Left lobe of liver (tissue), 2 donors: ENCODE results near the gene DIAPH1. TPM values are rescaled to one million over a fixed set of nuclear protein-coding genes. Genes with fewer than 3 reads are reported as not detected.

ENCODE experiments used
- ATAC-seq: fragments of 200-7000 bp; cut with Tn5 transposase; one replicate; pipeline ENCODE4 v1.9.1; 2020; ENCODE audit warnings: mild to moderate bottlenecking, moderate library complexity
- DNase-seq: peaks from one replicate; pipeline ENCODE4 v3.0.0-alpha.2; 2020; ENCODE audit warnings: low spot score
- total RNA-seq: library from RNA; stranded (reverse); gene quantifications from one replicate; pipeline ENCODE4 v1.2.1, GENCODE V29; 2021
- donor health status: DM: no; HTN: no; CAD: no; lungs with moderate emphysema.
- donor health status: DM: no; HTN: yes; CAD: no.

Gene DIAPH1
- total RNA-seq, 1 donor from 2014 or later = 120 TPM

DNA sequence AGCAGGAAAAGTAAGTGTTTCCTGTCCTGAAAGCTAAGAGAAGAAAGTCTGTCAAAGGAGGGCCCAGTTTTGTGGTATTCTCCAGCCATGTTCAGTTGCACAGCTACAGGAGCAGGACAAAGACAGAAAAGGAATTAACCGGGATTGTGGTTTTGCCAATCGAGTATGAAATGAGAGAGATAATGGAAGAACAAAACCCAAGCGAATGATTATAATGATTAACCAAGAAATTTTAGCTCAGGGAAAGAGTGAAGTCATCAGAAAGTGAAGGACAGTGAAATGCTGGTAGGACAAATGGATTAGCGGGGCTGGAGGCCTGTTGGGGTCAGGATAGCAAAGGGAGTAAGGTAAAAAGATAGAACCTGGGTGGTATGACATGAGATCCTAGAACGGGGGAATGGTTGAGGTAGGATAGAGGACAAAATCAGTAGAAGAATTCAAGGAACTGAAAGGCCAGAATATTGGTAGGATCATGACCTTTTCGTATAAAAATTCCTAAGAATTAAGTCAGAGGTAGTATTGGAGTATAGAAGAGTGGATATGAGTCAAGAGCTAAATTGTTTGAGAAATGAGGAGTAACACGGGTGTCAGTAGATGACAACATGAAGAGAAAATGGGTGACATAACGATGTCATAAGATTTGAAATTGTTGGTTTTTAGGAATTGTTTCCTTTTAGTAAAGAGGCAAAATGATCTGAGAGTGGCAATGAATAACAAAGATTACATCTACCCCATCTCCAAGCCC lies 52.8 kb downstream of the DIAPH1 start:
- DNase-seq (no peak), ATAC-seq (no peak)

DNA sequence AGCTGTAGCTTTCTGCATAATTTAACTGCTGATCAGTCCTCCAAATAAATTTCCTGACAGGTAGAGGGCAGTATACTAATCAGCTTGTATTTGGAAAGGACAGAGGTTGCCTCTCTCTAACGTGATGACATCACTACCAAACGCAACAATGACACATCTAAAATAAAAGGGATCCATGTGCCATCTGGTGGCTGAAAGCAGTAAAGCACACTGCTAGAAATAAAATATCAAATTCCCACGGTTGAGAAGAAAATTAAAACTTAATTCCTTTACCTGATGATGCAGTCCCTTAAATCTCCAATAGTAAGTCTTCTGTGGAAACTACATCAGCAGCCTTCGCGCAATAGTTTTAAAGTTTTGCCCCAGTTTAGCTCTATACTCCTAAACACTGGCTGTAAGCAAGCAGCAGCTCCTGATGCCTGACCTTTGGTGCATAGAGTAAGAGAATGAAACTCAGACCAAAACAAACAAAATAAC lies 54.5 kb downstream of the DIAPH1 start:
- peak; percentile 81 for ATAC-seq

DNA sequence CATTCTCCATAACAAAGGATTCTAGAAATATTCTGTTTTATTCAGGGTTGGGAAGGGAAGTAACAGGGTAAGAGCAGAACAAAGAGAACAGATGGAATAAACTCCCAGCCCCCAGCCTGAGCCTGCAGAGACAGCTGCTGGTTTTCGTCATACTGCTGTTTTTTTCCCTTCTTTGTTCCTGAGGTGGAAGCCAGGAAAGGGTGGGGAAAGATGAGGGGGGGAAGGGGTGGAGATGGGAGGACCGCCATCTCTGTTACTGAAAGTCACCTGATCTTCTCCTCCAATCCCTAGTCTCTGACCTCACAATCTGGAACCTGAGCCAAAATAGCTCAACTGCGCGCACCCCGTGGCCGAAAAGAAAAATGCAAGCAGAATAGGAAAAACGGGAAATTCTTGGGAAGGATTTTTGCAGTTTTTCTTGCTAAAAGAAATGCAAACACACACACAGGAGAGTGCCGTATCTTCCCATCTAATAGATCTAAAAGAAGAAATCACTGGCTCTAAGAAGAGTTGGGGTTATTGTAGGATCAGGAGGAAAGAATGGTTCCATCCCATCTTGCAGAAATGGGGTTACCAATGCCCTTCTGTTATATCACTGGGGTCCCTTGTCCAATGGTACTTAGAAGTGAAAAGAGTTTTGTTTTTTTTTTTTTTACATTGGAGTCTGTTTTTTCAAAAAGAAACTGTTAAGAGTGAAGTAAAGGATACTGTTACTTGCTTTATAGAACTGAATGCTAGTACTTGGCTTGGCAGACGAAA lies 57.9 kb downstream of the DIAPH1 start:
- peak; percentile 77 for ATAC-seq

More for the DNA sequence above, 54.5 kb downstream of the DIAPH1 start:
- DNase-seq = peak; percentile 53

DNA sequence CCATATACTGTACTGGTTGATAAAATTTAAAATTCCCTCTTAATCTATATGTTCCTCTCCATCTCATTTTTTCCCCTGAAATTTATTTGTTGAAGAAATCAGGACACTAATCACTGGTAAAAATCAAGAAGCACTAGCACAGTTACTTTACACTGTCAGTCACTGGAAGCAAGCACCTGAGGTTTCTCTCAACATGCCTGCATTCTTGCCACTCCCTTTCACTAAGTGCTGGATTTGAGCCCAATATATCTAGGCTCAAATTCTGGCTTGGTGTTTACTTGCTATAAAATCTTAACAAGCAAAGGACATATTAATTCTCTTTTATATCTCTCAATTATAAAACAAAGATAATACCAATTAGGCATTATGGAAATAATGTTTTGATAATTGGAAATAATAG lies 58.6 kb downstream of the DIAPH1 start:
- ATAC-seq (no peak), DNase-seq (no peak)

More for the DNA sequence above, 57.9 kb downstream of the DIAPH1 start:
- peak; percentile 81 for DNase-seq

DNA sequence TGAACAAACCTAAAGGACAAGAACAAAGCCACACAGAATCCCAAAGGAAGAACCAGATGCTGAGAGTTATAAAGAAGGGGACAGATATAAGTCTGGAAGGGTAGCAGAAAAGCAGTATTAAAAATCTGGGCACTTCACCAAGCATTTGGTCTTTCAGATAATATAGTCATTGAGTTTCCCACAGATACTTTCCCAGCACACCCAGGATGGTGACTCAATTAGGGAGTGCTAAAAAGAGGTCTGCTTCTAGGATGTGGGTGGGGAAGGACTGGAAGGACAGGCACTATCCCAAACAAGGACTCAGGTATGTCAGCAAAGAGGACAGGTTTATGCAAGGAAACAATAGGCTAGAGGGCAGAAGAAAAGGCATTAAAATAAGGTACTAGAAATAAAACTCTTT lies 59.3 kb downstream of the DIAPH1 start:
- no peak for DNase-seq
- no peak for ATAC-seq

DNA sequence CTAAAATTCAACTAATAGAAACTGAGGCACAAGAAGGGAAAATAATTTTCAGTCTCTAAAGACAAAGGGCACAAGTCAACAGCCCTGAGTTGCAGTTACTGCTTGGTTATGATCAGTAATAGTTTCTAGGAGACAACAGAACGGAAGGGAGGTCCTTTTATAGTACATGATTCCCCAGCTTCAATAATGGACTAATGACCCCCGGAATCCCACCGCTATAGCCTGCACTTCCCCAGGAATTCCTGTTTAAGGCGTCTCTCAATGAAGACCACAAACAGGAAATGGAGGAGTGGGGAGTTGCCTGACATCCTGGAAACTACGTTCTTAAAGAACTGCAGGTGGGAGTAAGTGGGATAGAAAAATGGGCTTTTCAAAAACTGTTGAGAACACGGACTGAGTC lies 60.6 kb downstream of the DIAPH1 start:
- DNase-seq (no peak), ATAC-seq (peak; percentile 2)

DNA sequence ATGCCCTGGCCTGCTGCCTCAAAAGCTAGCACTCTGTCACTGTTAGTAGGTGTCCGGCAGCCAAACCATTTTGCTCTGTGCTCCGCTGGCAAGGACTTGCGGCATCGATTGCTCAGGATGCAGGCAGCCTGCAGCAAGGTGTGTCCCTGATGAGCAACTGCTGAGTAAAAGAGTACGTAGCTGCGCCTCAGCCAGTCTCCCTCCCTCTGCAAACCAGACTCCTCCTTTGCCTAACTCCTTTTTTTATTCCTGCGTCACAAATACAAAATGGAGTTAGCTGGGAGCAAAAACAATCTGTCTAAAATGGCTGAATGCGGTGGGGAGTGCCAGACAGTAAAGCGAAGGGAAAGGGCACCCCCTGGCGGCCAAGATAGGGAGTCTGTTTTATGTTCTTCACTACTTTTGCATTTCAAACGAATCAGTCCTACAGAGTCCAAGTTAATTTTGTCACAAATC lies 61.1 kb downstream of the DIAPH1 start:
- peak; percentile 81 for ATAC-seq
- DNase-seq = peak; percentile 77

DNA sequence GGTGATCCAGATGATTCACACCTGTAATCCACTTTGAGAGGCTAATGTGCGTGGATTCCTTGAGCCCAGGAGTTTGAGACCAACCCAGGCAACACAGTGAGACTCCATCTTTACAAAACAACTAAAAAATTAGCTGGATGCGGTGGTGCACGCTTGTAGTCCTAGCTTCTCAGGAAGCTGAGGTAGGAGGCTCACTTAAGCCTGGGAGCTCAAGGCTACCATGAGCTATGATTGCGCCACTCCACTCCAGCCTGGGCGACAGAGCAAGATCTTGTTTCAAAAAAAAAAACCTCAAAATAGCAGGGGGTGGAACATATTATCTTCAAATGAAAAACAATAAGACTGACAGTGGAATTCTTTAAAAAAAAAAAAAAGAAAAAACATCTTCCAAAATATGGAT lies 70.9 kb downstream of the DIAPH1 start:
- DNase-seq (no peak), ATAC-seq (no peak)

DNA sequence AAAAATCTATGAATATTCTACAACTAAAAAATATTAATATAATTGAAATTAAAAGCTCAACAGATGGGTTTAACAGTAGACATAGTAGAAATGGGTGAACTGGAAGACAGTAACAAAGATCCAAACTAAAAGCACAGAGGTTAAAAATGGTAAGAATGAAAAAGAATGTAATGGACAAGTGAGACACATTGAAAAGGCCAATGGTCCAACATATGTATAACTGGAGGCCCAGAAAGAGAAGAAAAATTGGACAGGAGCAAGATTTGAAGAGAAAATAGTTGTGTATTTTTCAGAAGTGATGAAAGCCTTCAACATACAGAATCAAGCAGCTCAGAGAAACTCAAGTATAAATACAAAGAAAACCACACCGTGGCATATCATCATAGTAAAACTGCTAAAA lies 71.3 kb downstream of the DIAPH1 start:
- DNase-seq = no peak
- ATAC-seq = no peak

DNA sequence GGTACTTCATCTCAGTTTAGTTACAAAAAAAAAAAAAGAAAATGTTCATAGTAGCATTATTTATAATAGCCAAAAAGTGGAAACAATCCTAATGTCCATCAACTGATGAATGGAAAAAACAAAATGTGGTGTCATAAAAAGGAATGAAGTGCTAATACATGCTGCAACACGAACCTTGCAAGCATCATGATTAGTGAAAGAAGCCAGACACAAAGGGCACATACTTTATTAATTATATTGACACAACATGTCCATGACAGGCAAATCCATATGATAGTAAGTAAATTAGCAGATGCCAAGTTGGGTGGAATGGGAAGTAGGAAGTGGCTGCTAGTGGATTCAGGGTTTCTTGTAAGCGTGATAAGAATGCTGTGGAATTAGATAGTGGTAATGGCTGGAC lies 75.7 kb downstream of the DIAPH1 start:
- DNase-seq (no peak), ATAC-seq (no peak)

DNA sequence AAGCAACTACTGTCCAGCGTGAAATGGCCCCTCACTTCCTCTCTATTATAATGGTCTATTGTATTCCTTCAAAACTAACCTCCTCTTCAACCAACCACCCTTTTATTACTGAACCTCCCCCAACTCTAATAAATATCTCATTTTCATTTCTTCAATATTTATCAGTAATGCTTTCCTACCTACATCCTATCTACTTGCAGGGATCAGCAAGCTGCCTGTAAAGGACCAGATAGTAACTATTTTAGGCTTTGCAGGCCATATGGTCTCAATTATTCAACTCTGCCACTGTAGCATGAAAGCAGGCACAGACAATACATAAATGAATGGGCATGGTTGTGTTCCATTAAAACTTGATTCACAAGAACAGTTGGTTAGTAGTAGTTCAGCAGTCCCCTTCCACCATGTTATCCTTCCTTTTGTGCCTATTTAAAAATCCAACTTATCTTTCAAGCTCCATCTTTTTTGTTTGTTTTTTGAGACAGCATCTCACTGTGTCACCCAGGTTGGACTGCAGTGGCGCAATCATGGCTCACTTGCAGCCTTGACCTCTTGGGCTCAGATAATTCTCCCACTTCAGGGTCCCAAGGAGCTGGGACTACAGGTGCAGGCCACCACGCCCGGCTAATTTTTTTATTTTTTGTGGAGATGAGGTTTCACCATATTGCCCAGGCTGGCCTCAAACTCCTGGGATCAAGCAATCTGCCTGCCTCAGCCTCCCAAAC lies 84.1 kb downstream of the DIAPH1 start:
- peak; percentile 21 for ATAC-seq
- no peak for DNase-seq

DNA sequence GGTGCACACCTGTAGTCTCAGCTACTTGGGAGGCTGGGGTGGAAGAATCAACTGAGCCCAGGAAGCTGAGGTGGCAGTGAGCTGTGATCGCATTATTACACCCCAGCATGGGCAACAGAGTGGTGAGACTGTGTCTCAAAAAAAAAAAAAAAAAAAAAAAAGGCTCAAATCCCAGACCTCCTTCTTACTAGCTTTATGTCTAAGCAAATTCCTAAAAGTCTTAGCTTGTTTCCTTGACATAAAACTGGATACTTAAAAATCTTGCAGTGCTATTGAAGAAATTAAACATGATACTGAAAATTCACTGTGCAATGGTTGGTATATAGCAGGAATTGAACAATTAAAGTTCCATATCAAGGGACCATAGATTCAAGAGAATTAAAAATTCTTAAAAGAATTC lies 84.9 kb downstream of the DIAPH1 start:
- no peak for DNase-seq
- no peak for ATAC-seq

DNA sequence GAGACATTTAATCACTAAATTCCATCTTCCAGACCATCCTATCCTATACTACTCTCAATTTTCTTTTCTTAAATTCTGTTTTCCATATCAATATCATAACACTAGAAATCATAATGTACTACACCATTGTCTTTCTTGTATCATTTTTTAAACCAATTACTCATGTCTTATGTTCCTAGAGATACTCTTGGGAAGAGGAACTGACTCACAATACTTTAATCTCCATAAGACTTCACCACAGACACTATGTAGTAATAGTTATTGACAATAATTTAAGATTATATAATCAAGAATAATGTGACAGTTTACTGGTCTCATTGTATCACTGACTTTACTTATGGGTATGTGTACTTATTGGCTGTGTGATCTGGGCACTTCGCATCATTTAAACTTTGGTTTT lies 86.1 kb downstream of the DIAPH1 start:
- DNase-seq (no peak), ATAC-seq (no peak)

DNA sequence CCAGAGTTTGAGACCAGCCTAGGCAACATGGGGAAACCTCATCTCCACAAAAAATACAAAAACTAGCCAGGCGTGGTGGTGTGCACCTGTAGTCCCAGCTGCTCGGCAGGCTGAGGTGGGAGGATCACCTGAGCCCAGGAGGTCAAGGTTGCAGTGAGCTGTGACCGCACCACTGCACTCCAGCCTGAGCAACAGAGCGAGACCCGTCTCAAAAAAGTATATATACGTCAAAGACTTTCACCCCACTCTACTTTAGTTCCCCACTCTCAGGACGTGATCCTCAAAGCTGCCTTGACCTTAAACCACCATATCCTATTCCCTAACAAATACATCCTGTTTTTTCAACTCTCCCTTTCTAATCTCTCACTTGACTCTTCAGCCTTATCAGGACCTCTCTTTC lies 88.9 kb downstream of the DIAPH1 start:
- ATAC-seq = no peak
- DNase-seq = no peak

DNA sequence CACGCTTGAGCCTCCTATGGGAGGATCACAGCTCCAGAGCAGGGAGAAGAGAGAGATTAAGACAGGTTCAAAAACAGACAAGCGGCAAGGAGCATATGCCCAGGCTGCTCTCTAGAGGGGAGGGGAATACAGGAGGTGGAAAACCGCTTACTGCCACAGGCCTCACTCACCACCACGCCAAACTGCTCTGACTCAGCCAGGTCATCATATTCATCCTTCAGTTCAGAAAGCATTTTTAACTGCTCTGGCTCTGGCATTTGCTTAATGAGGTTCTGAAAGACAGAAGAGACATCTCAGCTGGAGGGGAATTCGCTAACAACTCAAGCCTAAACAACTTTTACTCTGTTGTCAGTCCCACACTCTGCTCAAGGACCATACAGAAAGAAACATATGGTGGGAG lies 89.8 kb downstream of the DIAPH1 start:
- ATAC-seq (no peak), DNase-seq (no peak)

DNA sequence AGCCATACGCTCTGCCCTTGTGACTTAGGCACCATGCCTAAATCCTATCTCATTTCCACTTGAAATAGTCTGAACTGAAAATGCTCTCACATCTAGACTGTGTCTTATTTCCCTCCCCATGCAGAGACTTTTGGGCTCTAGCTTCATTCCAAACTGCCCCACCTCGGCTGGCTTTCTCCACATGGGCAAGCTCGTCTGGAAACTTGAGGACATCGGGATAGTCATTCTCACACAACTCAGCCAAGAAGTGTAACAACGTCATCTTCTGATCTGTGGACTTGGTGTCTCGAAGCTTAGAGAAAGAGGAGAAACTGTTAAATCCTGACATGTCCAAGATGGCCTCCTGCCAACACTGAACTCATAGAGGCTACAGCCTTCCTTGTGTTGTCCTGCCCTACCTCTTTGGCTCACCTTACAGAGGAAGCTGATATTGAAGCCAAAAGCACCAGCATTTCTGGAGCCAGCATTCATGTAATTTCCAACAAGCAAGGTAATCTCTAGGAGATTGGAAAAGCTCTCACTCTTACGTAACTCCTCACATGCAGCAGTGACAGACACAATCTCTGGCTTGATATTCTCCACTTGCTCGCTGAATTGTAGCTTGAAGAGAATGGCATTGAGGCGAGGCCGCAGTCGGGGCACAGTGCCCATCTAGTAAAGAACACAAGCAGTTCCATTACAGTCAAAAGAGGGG lies 90.4 kb downstream of the DIAPH1 start:
- DNase-seq = peak; percentile 63
- peak; percentile 51 for ATAC-seq

DNA sequence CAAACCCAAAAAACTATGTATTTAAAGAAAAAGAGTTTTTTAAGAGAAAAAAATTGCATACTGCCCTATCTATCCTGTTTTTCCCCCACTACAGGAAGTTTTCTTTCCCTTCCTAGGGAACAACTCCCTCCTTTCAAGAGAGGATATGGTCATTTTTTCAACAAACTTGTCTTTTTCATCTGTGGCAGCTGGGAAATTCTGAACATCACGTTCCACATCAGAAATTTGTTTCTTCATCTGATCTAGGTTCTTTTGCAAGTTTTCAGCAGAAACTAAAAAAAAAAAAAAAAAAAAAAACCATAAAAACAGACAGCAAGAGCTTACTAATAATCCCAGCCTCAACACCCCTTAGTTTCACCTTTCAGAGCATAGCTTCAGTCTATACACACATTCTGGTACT lies 91.4 kb downstream of the DIAPH1 start:
- ATAC-seq (no peak), DNase-seq (no peak)

DNA sequence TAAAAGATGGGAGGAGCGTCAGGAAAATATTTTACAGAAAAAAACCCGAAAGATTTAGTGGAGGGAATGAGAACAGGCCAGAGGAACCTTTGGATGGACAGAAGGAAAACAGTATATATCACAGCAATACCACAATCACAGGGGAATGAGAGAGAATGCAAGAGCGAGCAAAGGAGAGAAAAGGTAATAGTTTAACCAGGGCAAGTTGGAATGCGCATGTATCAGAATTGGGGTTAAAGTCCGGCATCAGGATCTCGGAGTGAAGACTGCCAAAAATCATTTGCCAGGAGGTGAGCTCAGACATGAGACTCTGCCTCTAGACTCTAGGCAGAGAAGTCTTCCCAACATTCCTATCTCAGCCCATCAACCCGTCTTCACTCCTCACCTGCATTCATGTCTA lies 93.1 kb downstream of the DIAPH1 start:
- DNase-seq (peak; percentile 67), ATAC-seq (peak; percentile 49)

DNA sequence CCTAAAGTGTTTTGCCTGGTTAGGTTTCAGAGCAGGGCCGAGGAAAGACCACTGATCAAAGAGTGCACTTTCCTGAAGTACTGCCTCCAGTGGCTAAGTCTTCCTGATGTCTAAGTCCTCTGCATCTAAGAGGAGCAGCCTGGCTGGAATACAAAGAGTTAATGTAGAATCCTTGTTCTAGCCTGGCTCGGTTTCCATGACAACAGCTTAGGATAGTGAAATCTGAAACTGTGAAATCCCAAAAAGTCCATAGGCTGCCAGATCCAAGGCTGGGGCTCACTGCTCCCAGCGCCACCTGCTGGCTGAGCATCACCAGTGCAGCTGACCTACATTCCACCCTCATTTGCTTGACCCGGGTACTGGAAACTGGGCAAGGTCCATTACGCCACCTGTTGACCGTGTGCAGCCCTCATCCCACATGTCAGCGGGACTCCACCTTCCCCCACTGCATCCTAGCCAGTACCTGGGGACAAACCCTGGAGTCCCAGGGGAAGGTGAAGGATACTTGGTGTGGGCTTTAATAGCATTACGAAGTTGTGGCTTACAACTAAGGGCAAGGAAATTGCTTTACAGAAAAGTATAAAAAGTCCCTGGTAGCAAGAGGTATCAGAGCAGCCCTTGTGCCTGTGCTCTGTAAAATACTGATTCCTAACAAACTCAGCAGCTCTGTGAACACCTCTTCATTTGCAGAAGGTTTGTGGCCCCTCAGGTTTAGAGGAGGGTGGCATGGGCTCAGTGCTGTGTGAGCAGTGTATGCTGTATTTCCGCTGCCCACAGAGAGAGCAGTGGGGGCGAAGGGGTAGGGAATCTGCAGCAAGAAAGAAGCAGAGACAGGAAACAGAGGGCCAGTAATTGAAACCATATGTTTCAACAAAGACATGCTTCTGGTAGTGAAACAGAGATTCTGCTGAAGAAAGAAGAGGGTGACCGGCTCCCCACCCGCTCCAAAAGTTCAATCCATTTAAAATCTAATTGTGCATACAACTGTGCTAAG lies 93.9 kb downstream of the DIAPH1 start:
- DNase-seq (peak; percentile 93), ATAC-seq (peak; percentile 91)

DNA sequence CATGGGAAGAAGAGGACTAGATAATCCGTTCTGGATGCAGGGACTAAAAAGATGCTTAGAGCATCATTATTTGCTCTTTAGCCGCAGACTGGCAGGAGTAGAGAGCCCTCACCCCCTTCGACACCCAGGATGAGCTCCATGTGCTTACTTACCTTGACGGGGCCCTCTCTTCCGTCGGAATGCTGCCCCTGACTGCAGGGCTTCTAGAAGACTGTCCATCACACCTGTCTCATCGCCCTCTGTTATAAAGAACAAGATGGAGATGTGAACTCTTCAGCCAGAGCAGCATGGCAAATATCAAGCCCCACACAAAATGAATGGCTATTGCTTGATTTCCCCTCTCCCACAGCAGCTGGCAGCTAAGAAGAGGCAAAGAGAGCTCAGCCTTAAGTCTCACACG lies 94.8 kb downstream of the DIAPH1 start:
- no peak for DNase-seq
- ATAC-seq = no peak
